ENCODE data around the gene RALBP1. TPM values are rescaled to one million over a fixed set of nuclear protein-coding genes. Genes with fewer than 3 reads are reported as not detected.

Gene RALBP1
- total and polyA plus RNA-seq, 2 of the 8 experiments (the other 6 are each of a cell fraction or from before 2014, with no cell fraction given): 40.3 to 67.8 TPM

- TF ChIP-seq CHD7 (IDR thresholded peaks at IDR 0.05; ENCODE audit: insufficient replicate concordance, low read length): no peak
Observed at GRCh38 chr18:9495916-9496705, 20.8 kb downstream of the RALBP1 start (continued).

Measured in H1 (cell line).